ENCODE measurements around the gene TIFAB.
"Not testable (repeated sequence)": the region's sequence is repeated elsewhere in the genome, so short reads cannot be mapped to it uniquely, and the experiment has no call there.

The TIFAB gene

GRCh38 chr5:135452321-135453030, at the start of gene TIFAB:
Gene TIFAB (minus strand): TSS chr5:135452351. CDS start chr5:135449939, 2,412 bp downstream.
- DNase-seq, result no peak

- no peak for DNase-seq
Measured at GRCh38 chr5:135498637-135498995, 46.5 kb upstream of the TIFAB start.

GRCh38 chr5:135497971-135498636, 46.0 kb upstream of the TIFAB start:
- DNase-seq, result no peak

- DNase-seq, result not testable (repeated sequence)
Measured at GRCh38 chr5:135495531-135495930, 43.4 kb upstream of the TIFAB start.

GRCh38 chr5:135494196-135494595, 42.0 kb upstream of the TIFAB start:
- DNase-seq, result no peak

- DNase-seq, result no peak
Measured at GRCh38 chr5:135493406-135494180, 41.4 kb upstream of the TIFAB start.

- DNase-seq, result no peak
Measured at GRCh38 chr5:135492319-135492626, 40.1 kb upstream of the TIFAB start.

GRCh38 chr5:135491552-135492318, 39.6 kb upstream of the TIFAB start:
- DNase-seq, result peak; percentile 66

GRCh38 chr5:135491038-135491551, 38.9 kb upstream of the TIFAB start:
- no peak for DNase-seq

GRCh38 chr5:135490245-135491037, 38.3 kb upstream of the TIFAB start:
- DNase-seq, result no peak

- no peak for DNase-seq
Measured at GRCh38 chr5:135489466-135490244, 37.5 kb upstream of the TIFAB start.

GRCh38 chr5:135488727-135489465, 36.7 kb upstream of the TIFAB start:
- peak; percentile 71 for DNase-seq

- no peak for DNase-seq
Measured at GRCh38 chr5:135487839-135488514, 35.8 kb upstream of the TIFAB start.

GRCh38 chr5:135487037-135487395, 34.9 kb upstream of the TIFAB start:
- no peak for DNase-seq

GRCh38 chr5:135486131-135487036, 34.2 kb upstream of the TIFAB start:
- peak; percentile 56 for DNase-seq

GRCh38 chr5:135484674-135485086, 32.5 kb upstream of the TIFAB start:
- DNase-seq, result no peak

GRCh38 chr5:135483254-135483653, 31.1 kb upstream of the TIFAB start:
- no peak for DNase-seq

- peak; percentile 43 for DNase-seq
Measured at GRCh38 chr5:135482381-135482933, 30.3 kb upstream of the TIFAB start.

GRCh38 chr5:135481909-135482311, 29.8 kb upstream of the TIFAB start:
- DNase-seq, result no peak

Measured in NCI-H2029 treated with DMSO at 0.1 percent for 48 hours (cell line).